Lower leg skin (tissue), 4 donors: ENCODE measurements around the gene RIF1. TPM values are rescaled to one million over a fixed set of nuclear protein-coding genes. Genes with fewer than 3 reads are reported as not detected.

Experiments
- DNase-seq, 2 donors: peaks; one replicate each; pipeline ENCODE4 v3.0.0-alpha.2; 2019; ENCODE audit warnings: low spot score in 2 of 2
- H3K4me3 ChIP-seq: fragments of 200-600 bp; sonication (generic); 2 replicates; pipeline ENCODE4 v1.5.1; 2017; ENCODE audit warnings: mild to moderate bottlenecking, low read depth; ENCODE audit not compliant: poor library complexity, severe bottlenecking
- POLR2A ChIP-seq, 2 donors: fragments of 450-650 bp; IDR thresholded peaks; one replicate each; pipeline ENCODE4 v1.6.1; 2016 to 2017; ENCODE audit warnings: antibody characterized with exemption in 2 of 2, mild to moderate bottlenecking in 1 of 2, moderate library complexity in 1 of 2
- WGBS, 2 donors: methylation state at CpG; one replicate each; pipeline ENCODE4 v1.1.5; 2018; 5-methylcytosine and 5-hydroxymethylcytosine counted together
- intact Hi-C: fragments of 100-400 bp; cut with DNase I; formaldehyde crosslinking; loops from one replicate; pipeline ENCODE4 v1.15.0; 2023; ENCODE audit warnings: low total_unique reads
- total RNA-seq, 4 donors: library from RNA; depleted of rRNA; stranded (reverse); fragments of >200 nt; gene quantifications; one replicate each; pipeline ENCODE4 v1.1.0, GENCODE V29; 2016
- TF ChIP-seq, protein P1 (sequence below), 3 donors: fragments of 450-650 bp; IDR thresholded peaks; one replicate each; pipeline ENCODE4 v1.5.1; 2016; ENCODE audit warnings: antibody characterized with exemption in 3 of 3, mild to moderate bottlenecking in 3 of 3, moderate library complexity in 2 of 3

Gene RIF1
- total RNA-seq, 4 donors from 2014 or later: 24.6 to 38.4 (median 31.4) TPM

DNA sequence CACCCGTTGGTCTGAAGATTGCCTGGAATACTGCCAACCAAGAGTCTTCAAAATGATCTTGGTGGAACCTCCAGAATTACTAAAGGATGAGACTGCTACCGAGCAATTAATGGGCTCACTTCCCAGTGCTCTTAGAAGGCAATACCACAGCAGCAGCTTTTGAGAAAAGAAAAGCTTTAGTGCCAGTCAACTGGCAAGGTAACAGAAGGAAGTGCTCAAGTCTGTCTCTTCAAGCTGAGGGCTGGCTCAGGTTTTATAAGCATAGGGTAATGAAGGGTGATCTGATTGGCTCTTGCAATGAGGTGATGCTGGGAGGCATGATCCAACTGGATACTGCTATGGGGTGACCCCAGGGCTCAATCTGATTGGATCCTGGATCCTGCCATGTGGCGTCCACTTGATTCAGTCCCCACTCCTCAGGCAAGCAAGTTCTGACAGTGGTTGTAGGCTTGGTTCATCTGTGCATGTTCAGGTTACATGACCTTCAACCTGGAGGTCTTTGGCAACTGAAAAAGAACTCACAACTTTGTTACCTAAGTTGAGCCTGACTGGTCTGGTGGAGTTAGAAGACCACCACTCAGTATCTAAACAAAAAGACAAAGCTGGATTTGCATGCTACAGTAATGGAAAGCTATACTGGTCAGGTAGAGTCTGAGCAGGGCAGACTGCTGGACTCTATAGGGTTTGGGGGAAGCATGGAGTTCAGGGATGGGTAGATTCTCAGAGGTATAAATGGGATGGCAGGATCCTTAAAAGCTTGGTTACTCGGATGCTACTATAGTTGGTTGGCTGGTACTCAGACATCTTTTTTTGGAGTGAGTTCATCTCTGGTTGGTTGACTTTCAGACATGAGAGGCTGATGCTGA is 14.0 kb upstream of the RIF1 start:
- WGBS, 2 donors: 86 to 89% methylated on average over 4 of the region's 4 CpGs
- intact Hi-C loops: no loop called here
- TF ChIP-seq, protein P1, sequence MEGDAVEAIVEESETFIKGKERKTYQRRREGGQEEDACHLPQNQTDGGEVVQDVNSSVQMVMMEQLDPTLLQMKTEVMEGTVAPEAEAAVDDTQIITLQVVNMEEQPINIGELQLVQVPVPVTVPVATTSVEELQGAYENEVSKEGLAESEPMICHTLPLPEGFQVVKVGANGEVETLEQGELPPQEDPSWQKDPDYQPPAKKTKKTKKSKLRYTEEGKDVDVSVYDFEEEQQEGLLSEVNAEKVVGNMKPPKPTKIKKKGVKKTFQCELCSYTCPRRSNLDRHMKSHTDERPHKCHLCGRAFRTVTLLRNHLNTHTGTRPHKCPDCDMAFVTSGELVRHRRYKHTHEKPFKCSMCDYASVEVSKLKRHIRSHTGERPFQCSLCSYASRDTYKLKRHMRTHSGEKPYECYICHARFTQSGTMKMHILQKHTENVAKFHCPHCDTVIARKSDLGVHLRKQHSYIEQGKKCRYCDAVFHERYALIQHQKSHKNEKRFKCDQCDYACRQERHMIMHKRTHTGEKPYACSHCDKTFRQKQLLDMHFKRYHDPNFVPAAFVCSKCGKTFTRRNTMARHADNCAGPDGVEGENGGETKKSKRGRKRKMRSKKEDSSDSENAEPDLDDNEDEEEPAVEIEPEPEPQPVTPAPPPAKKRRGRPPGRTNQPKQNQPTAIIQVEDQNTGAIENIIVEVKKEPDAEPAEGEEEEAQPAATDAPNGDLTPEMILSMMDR (IDR thresholded peaks at IDR 0.05): no peak
- TF ChIP-seq POLR2A (IDR thresholded peaks at IDR 0.05): no peak
- no peak for DNase-seq
- H3K4me3 ChIP-seq: no peak overlapping the region

- 96 to 100% methylated on average over 1 of the region's 1 CpG for WGBS, 2 donors
- DNase-seq: no peak
- intact Hi-C loops: no loop called here
- H3K4me3 ChIP-seq: no peak overlapping the region
- no peak for TF ChIP-seq POLR2A (IDR thresholded peaks at IDR 0.05)
- TF ChIP-seq, protein P1 (IDR thresholded peaks at IDR 0.05): no peak
Measured at GRCh38 chr2:151399981-151400380, 9.7 kb upstream of the RIF1 start.

DNA sequence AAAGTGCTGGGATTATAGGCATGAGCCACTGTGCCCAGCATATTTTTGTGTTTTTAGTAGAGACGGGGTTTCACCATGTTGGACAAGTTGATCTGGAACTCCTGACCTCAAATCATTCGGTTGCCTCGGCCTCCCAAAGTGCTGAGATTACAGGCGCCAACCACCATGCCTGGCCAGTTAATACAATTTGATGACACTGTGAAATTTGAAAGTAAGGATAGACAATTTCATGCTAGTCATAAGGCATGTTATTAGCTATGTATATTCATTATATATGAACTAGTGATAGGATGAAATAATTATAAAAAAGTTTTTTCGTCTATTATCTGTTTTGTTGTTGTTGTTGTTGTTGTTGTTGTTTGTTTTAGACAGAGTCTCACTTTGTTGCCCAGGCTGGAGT is 8.6 kb upstream of the RIF1 start:
- TF ChIP-seq POLR2A (IDR thresholded peaks at IDR 0.05): no peak
- TF ChIP-seq, protein P1 (IDR thresholded peaks at IDR 0.05): no peak
- no peak overlapping the region for H3K4me3 ChIP-seq
- intact Hi-C loops: no loop called here
- no peak for DNase-seq
- 95 to 98% methylated on average over 5 of the region's 5 CpGs for WGBS, 2 donors

GRCh38 chr2:151403914-151404313 is 5.8 kb upstream of the RIF1 start:
- TF ChIP-seq POLR2A (IDR thresholded peaks at IDR 0.05): no peak
- TF ChIP-seq, protein P1 (IDR thresholded peaks at IDR 0.05): no peak
- H3K4me3 ChIP-seq: no peak overlapping the region
- intact Hi-C loops: no loop called here
- 88% methylated on average over 4 of the region's 4 CpGs for WGBS, 2 donors
- DNase-seq: no peak

DNA sequence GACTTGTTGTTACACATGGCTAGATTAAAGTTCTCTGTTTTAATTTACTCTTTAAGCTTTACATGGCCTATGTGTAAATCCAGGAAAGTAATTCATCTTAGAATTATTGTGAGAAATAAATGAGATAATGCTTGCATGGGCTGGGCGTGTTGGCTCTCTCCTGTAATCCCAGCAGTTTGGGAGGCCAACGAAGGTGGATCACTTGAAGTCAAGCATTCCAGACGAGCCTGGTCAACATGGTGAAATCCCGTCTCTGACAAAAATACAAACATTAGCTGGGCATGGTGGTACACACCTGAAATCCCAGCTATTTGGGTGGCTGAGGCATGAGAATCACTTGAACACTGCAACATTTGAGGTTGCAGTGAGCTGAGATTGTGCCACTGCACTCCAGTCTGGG is 4.3 kb upstream of the RIF1 start:
- TF ChIP-seq, protein P1 (IDR thresholded peaks at IDR 0.05): no peak
- no peak for TF ChIP-seq POLR2A (IDR thresholded peaks at IDR 0.05)
- 77 to 83% methylated on average over 4 of the region's 4 CpGs for WGBS, 2 donors

DNA sequence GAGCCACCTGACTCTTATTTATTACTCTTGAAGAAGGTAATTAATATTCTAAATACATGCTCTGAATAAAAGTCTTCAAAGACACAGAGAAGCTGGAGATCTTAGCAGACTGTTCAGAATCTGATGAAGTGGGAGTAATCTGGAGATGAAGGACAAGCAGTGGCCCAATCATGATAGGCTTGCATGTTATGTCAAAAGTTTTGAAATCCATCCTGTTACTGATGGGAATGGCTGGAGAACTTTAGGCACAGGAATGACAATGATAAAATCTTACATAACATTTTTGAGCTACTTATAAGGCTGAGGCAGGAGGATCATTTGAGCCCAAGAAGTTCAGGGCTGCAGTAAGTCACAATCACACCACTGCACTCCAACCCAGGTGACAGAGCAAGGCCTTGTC is 2.4 kb upstream of the RIF1 start:
- DNase-seq: no peak
- no peak overlapping the region for H3K4me3 ChIP-seq
- TF ChIP-seq, protein P1 (IDR thresholded peaks at IDR 0.05): no peak
- no peak for TF ChIP-seq POLR2A (IDR thresholded peaks at IDR 0.05)
- intact Hi-C loops: no loop called here

More for the DNA sequence above, 4.3 kb upstream of the RIF1 start:
- no peak overlapping the region for H3K4me3 ChIP-seq
- DNase-seq: no peak
- intact Hi-C loops: no loop called here
